ENCODE data around the gene AKT3. TPM values are rescaled to one million over a fixed set of nuclear protein-coding genes. Genes with fewer than 3 reads are reported as not detected.

The AKT3 gene
- total and polyA plus RNA-seq, 2 of the 8 experiments (the other 6 are each of a cell fraction or from before 2014, with no cell fraction given): 6.0 to 36.4 TPM

- Histone ChIP-seq H3K79me2 (ENCODE audit: control insufficient read depth in 1 of 2, insufficient read depth in 2 of 2, low read length in 2 of 2) (no peaks in the 10 kb centered on the region; a peak in 1 of 4 replicates), H3K4me2 (ENCODE audit: insufficient read depth in 1 of 2, low read depth in 2 of 2, low read length in 2 of 2) (no peak overlapping the region), H2AFZ (ENCODE audit: low read length) (no peak overlapping the region), H4K91ac (replicated peaks; ENCODE audit: insufficient read length, low read length) (no peak overlapping the region), H3K14ac (ENCODE audit: insufficient read length) (no peak overlapping the region), H2BK20ac (ENCODE audit: low read length) (no peak overlapping the region), H3K27me3 (replicated peaks in 1 of 4; ENCODE audit: control insufficient read depth in 3 of 4, extremely low read depth in 1 of 4, insufficient read depth in 3 of 4, low read length in 3 of 4) (no peaks in the 10 kb centered on the region), H3K79me1 (ENCODE audit: low read depth, low read length) (peaks cover 2% of the 10 kb centered on the region; the same call in 1 of the 2 replicates), H2BK12ac (ENCODE audit: low read depth, low read length) (no peak overlapping the region), H3K9ac (replicated peaks in 1 of 4; ENCODE audit: extremely low read depth in 1 of 4, low read depth in 3 of 4, low read length in 3 of 4) (no peak overlapping the region), H3K9me3 (ENCODE audit: insufficient read depth in 2 of 2, low read depth in 1 of 2, low read length in 1 of 2) (no peaks in the 10 kb centered on the region), H3K56ac (replicated peaks; ENCODE audit: insufficient read length, low read depth, low read length) (no peak overlapping the region), H3K18ac (ENCODE audit: extremely low read depth, low read length) (no peak overlapping the region), H2BK15ac (ENCODE audit: low read length) (no peak overlapping the region), H3K23me2 (ENCODE audit: low read depth, low read length) (no peaks in the 10 kb centered on the region; the same call in 1 of the 2 replicates), H2BK5ac (ENCODE audit: low read depth, low read length) (no peak overlapping the region), H3K27ac (ENCODE audit: low read depth, low read length) (no peak overlapping the region), H3K4ac (replicated peaks; ENCODE audit: insufficient read length, low read depth, low read length) (no peak overlapping the region), H4K8ac (ENCODE audit: extremely low read depth, insufficient read depth, low read length) (no peak overlapping the region), H3K23ac (ENCODE audit: insufficient read length) (no peak overlapping the region), H4K5ac (ENCODE audit: insufficient read length, low read depth, low read length) (no peak overlapping the region), H3K4me1 (replicated peaks in 1 of 4; ENCODE audit: control insufficient read depth in 3 of 4, insufficient read depth in 4 of 4, low read length in 3 of 4) (peaks cover 0 to 8% (median 2%) of the 10 kb centered on the region in 4 experiments; a peak in 3 of 7 replicates), H2AK5ac (ENCODE audit: low read depth, low read length) (no peak overlapping the region), H2BK120ac (replicated peaks; ENCODE audit: low read depth, low read length) (no peak overlapping the region), H4K20me1 (replicated peaks in 1 of 2; ENCODE audit: control insufficient read depth in 1 of 2, insufficient read depth in 2 of 2, low read length in 2 of 2) (no peaks in the 10 kb centered on the region), H3K36me3 (ENCODE audit: control insufficient read depth in 2 of 4, insufficient read depth in 4 of 4, low read length in 3 of 4) (peaks cover 0 to 3% (median 0%) of the 10 kb centered on the region in 4 experiments; a peak in 2 of 8 replicates), H3K4me3 (ENCODE audit: extremely low read depth in 1 of 4, insufficient read depth in 2 of 4, low read depth in 3 of 4, low read length in 4 of 4) (no peak overlapping the region)
- DNase-seq (ENCODE audit: low read depth in 1 of 2, low spot score in 2 of 2) (no peak), FAIRE-seq (no peak)
- no peak for TF ChIP-seq RXRA (IDR thresholded peaks at IDR 0.05; ENCODE audit: insufficient read depth, low read depth, low read length)
- ChIA-PET CTCF (ENCODE audit: partially characterized antibody) (interaction anchor here (0.6 to 3.3 kb wide), 17 partner anchors 10 to 308 kb away, joined by 3 to 20 read pairs (median 4); no protein-coding TSS in a partner anchor), POLR2A (ENCODE audit: partially characterized antibody) (no interaction called here)
These were observed 101.8 kb downstream of the AKT3 start for GRCh38 chr1:243748227-243748626.

Measured in H1 (cell line).